Astrocyte of the cerebellum (primary cell): ENCODE results near the gene SMC5.
"Not testable (repeated sequence)": the region's sequence is repeated elsewhere in the genome, so short reads cannot be mapped to it uniquely, and the experiment has no call there.

Source experiments
- DNase-seq: peaks from one replicate; pipeline ENCODE4 v3.0.0-alpha.2; 2011; ENCODE audit warnings: low read depth
- H3K4me3 ChIP-seq: 2 replicates; pipeline ENCODE4 v1.5.1; 2011; ENCODE audit warnings: mild to moderate bottlenecking, low read depth, low read length, moderate library complexity
- CTCF ChIP-seq: IDR thresholded peaks from 2 replicates; pipeline ENCODE4 v1.5.1; 2012; ENCODE audit warnings: low read length, low read depth, moderate library complexity, mild to moderate bottlenecking; ENCODE audit errors: missing control alignments
- in situ Hi-C: cut with HindIII; loops from 2 replicates; pipeline ENCODE4 v1.10.0; 2017; ENCODE audit warnings: low sequenced_read_pairs

Gene SMC5

GRCh38 chr9:70228611-70229010 is 30.2 kb upstream of the SMC5 start:
- DNase-seq = no peak
- in situ Hi-C loops = no loop called here
- no peak overlapping the region for H3K4me3 ChIP-seq
- TF ChIP-seq CTCF = no peak

- in situ Hi-C loops = no loop called here
- no peak for DNase-seq
Measured at GRCh38 chr9:70229026-70229425, 29.8 kb upstream of the SMC5 start.

GRCh38 chr9:70229579-70229978 is 29.2 kb upstream of the SMC5 start:
- peak; percentile 11 for DNase-seq
- no peak for TF ChIP-seq CTCF
- in situ Hi-C loops = no loop called here

More at GRCh38 chr9:70229026-70229425, 29.8 kb upstream of the SMC5 start:
- no peak for TF ChIP-seq CTCF
- no peak overlapping the region for H3K4me3 ChIP-seq

GRCh38 chr9:70232476-70232875 is 26.3 kb upstream of the SMC5 start:
- no peak for TF ChIP-seq CTCF
- in situ Hi-C loops = no loop called here
- DNase-seq = no peak
- no peak overlapping the region for H3K4me3 ChIP-seq

More at GRCh38 chr9:70229579-70229978, 29.2 kb upstream of the SMC5 start:
- H3K4me3 ChIP-seq = no peak overlapping the region

- H3K4me3 ChIP-seq, DNase-seq, in situ Hi-C loops: not testable (repeated sequence)
Measured at GRCh38 chr9:70234208-70234607, 24.6 kb upstream of the SMC5 start.

DNA sequence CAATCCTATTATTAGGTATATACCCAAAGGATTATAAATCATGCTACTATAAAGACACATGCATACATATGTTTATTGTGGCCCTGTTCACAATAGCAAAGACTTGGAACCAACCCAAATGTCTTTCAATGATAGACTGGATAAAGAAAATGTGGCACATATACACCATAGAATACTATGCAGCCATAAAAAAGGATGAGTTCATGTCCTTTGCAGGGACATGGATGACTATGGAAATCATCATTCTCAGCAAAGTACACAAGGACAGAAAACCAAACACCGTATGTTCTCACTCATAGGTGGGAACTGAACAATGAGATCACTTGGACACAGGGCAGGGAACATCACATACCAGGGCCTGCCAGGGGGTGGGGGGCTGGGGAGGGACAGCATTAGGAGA is 12.8 kb upstream of the SMC5 start:
- in situ Hi-C loops, H3K4me3 ChIP-seq, DNase-seq: not testable (repeated sequence)

GRCh38 chr9:70250221-70250620 is 8.6 kb upstream of the SMC5 start:
- H3K4me3 ChIP-seq = no peak overlapping the region
- no peak for DNase-seq
- in situ Hi-C loops = no loop called here
- no peak for TF ChIP-seq CTCF

GRCh38 chr9:70255486-70255885 is 3.3 kb upstream of the SMC5 start:
- no peak for DNase-seq
- in situ Hi-C loops = no loop called here
- no peak overlapping the region for H3K4me3 ChIP-seq
- no peak for TF ChIP-seq CTCF
